ENCODE data around the gene DLK1. TPM values are rescaled to one million over a fixed set of nuclear protein-coding genes. Genes with fewer than 3 reads are reported as not detected.
A peak's percentile ranks its signal among the peaks of the same experiment; 100 is the strongest.

DLK1 gene
- total RNA-seq, 1 donor from 2014 or later = 1.3 TPM

- Mint-ChIP-seq H3K27me3 (ENCODE audit: unreplicated experiment) (peaks cover 25% of the 10 kb centered on the region), H3K9me3 (ENCODE audit: unreplicated experiment) (no peaks in the 10 kb centered on the region), H3K4me1 (ENCODE audit: unreplicated experiment) (peaks cover 18% of the 10 kb centered on the region), H3K4me3 (ENCODE audit: unreplicated experiment) (no peak overlapping the region), H3K36me3 (ENCODE audit: low read depth, unreplicated experiment) (peaks cover 8% of the 10 kb centered on the region), H3K27ac (ENCODE audit: unreplicated experiment) (no peak overlapping the region)
- TF ChIP-seq CTCF (IDR thresholded peaks at IDR 0.05; ENCODE audit: unreplicated experiment) = no peak
- no peak for DNase-seq (ENCODE audit: low spot score)
Measured at GRCh38 chr14:100723135-100723829, 3.4 kb upstream of the DLK1 start.

DNA sequence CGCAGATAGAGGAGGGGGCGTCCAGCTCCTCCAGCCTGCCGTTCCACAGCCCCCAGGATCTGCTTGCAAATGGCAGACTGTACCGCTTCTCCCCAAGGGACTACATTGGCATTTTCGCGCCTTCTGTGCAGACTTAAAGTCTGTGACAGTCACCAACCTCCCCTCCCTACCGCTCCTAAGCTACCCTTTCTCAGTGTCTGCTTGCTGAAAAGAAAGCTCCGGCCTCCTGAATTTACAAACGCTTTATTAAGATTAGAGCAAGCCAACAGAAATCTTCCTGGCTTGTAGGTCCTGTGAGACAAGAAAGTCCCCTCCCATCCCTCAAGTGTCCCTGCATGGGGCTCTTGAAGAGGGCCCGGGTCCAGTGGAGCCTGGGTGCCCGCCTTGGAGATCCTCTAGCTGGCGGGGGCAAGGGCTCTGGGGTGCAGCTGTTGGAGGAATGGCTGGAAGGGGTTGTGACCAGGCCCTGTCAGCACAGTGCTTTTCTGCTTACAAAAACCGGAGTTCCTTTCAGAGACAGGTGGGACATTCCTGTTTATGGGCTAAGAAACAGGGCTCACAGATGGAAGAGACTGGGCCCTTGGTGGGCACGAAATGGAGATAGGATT is 2.8 kb upstream of the DLK1 start:
- Mint-ChIP-seq H3K9me3 (ENCODE audit: unreplicated experiment) (no peaks in the 10 kb centered on the region), H3K27ac (ENCODE audit: unreplicated experiment) (no peak overlapping the region), H3K36me3 (ENCODE audit: low read depth, unreplicated experiment) (peaks cover 8% of the 10 kb centered on the region), H3K4me3 (ENCODE audit: unreplicated experiment) (no peak overlapping the region), H3K4me1 (ENCODE audit: unreplicated experiment) (peaks cover 12% of the 10 kb centered on the region), H3K27me3 (ENCODE audit: unreplicated experiment) (peaks cover 23% of the 10 kb centered on the region)
- no peak for DNase-seq (ENCODE audit: low spot score)
- no peak for TF ChIP-seq CTCF (IDR thresholded peaks at IDR 0.05; ENCODE audit: unreplicated experiment)

- Mint-ChIP-seq H3K4me3 (ENCODE audit: unreplicated experiment) (no peak overlapping the region), H3K9me3 (ENCODE audit: unreplicated experiment) (no peaks in the 10 kb centered on the region), H3K27me3 (ENCODE audit: unreplicated experiment) (peaks cover 23% of the 10 kb centered on the region), H3K27ac (ENCODE audit: unreplicated experiment) (no peak overlapping the region), H3K4me1 (ENCODE audit: unreplicated experiment) (peaks cover 12% of the 10 kb centered on the region), H3K36me3 (ENCODE audit: low read depth, unreplicated experiment) (peaks cover 8% of the 10 kb centered on the region)
- TF ChIP-seq CTCF (IDR thresholded peaks at IDR 0.05; ENCODE audit: unreplicated experiment) = no peak
- DNase-seq (ENCODE audit: low spot score) = no peak
Measured at GRCh38 chr14:100724536-100724935, 2.2 kb upstream of the DLK1 start.

GRCh38 chr14:100725587-100726387 is 905 bp upstream of the DLK1 start:
- peaks cover 12% of the 10 kb centered on the region for H3K4me1 Mint-ChIP-seq (ENCODE audit: unreplicated experiment)
- H3K27me3 Mint-ChIP-seq (ENCODE audit: unreplicated experiment) = peaks cover 23% of the 10 kb centered on the region
- TF ChIP-seq CTCF (IDR thresholded peaks at IDR 0.05; ENCODE audit: unreplicated experiment) = no peak
- no peak for DNase-seq (ENCODE audit: low spot score)
- H3K27ac Mint-ChIP-seq (ENCODE audit: unreplicated experiment) = no peak overlapping the region
- no peaks in the 10 kb centered on the region for H3K9me3 Mint-ChIP-seq (ENCODE audit: unreplicated experiment)
- H3K36me3 Mint-ChIP-seq (ENCODE audit: low read depth, unreplicated experiment) = peaks cover 8% of the 10 kb centered on the region
- peak overlapping the region; percentile 67 for H3K4me3 Mint-ChIP-seq (ENCODE audit: unreplicated experiment)
